ENCODE data around the gene ZNF488. TPM values are rescaled to one million over a fixed set of nuclear protein-coding genes. Genes with fewer than 3 reads are reported as not detected.
A peak's percentile ranks its signal among the peaks of the same experiment; 100 is the strongest.

Gene ZNF488
- total RNA-seq, 2 experiments from 2014 or later: not detected

- no peak overlapping the region for H3K27ac Mint-ChIP-seq
- DNase-seq: no peak
- H3K36me3 Mint-ChIP-seq (ENCODE audit: low read depth): no peaks in the 10 kb centered on the region
- H3K27me3 Mint-ChIP-seq (ENCODE audit: low read depth): no peaks in the 10 kb centered on the region
- H3K4me3 Mint-ChIP-seq: no peak overlapping the region
- ChIA-PET CTCF (no interaction called here), POLR2A (no interaction called here)
- peaks cover 2% of the 10 kb centered on the region for H3K4me1 Mint-ChIP-seq (ENCODE audit: low read depth)
- ATAC-seq: no peak
- no peaks in the 10 kb centered on the region for H3K9me3 Mint-ChIP-seq (ENCODE audit: insufficient read depth)
These were observed 16.4 kb downstream of the ZNF488 start for GRCh38 chr10:47367646-47368045.

DNA sequence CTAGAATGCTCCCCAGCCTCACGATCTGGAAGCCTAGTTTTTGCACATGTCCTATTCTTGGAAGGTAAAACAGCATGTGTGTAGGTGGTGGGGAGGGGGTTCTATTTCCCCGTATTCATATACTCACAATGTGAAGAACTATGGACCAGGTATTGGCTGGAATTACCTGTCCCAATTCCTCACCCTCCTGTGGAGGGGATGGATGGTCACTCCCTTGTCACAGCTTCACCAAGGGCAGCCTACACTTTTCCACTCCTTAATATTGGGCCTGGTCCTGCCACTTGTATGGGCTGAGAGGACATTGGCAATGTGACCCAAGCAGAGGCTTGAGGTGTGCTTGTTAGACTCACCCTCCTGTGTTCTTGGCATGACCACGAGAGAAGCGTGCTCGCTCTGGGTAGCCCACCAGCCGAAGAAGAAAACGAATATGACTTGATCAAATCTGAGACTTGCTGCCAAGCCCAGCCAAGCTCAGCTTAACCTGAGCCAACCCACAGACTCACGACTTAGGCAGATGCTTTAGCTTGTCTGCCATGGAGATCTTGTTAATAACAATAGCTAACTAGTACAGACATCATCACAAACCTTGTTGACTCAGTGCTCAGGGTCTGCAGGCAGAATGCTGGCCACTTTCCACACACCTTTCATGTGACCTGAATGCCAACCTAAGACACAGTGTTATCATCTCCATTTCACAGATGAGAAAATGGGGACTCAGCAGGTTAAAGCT lies 17.2 kb downstream of the ZNF488 start:
- Mint-ChIP-seq H3K27ac (no peak overlapping the region), H3K4me3 (no peak overlapping the region), H3K27me3 (ENCODE audit: low read depth) (no peaks in the 10 kb centered on the region), H3K4me1 (ENCODE audit: low read depth) (no peaks in the 10 kb centered on the region), H3K36me3 (ENCODE audit: low read depth) (no peaks in the 10 kb centered on the region), H3K9me3 (ENCODE audit: insufficient read depth) (no peaks in the 10 kb centered on the region)
- ATAC-seq: no peak
- ChIA-PET POLR2A (no interaction called here), CTCF (interaction anchor here (2.0 kb wide), 1 partner anchor 26 kb away, joined by 5 read pairs; no protein-coding TSS in a partner anchor)
- DNase-seq: no peak

GRCh38 chr10:47366181-47366631 lies 17.9 kb downstream of the ZNF488 start:
- ATAC-seq (no peak), DNase-seq (no peak)
- Mint-ChIP-seq H3K36me3 (ENCODE audit: low read depth) (no peaks in the 10 kb centered on the region), H3K4me3 (no peak overlapping the region), H3K4me1 (ENCODE audit: low read depth) (no peaks in the 10 kb centered on the region), H3K27ac (no peak overlapping the region), H3K27me3 (ENCODE audit: low read depth) (no peaks in the 10 kb centered on the region), H3K9me3 (ENCODE audit: insufficient read depth) (no peaks in the 10 kb centered on the region)
- POLR2A ChIA-PET: no interaction called here
- CTCF ChIA-PET: interaction anchor here (2.0 kb wide), 1 partner anchor 25 kb away, joined by 5 read pairs; no protein-coding TSS in a partner anchor

DNA sequence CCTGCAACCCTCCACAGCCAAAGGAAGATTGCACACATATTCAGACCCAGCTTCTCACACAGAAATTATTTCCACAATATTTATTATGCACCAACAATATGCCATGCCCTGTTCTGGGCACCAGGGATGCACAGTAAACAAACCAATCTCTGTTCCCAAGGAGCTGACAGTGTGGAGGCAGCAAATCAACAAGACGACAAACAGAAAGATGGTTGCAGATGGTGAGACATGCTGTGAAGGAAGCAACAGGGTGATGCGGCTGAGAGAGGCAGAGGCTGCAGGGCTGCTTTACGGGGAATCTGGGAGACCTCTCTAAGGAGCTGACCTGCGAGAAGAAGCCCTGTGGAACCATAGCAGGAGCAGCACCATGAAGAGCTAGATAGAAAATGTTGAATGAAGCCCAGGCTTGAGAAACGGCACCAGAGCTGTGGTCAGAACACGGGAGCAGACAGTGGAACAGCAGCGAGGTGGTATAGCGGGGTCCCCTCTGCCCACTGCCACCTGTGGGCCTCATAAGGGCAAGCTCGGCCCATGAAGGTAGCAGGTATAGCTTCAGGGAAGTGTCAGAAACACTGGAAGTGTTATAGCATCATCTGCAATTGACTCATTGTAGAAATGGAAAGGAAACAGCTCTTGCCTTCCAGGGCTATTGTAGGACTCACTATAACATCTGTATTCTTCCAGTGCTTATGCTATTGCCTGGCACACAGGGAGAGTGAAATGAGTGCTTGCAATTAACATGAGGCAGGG lies 18.5 kb downstream of the ZNF488 start:
- CTCF ChIA-PET: interaction anchor here (0.6 to 2.0 kb wide), 2 partner anchors 12 to 25 kb away, joined by 3 to 5 read pairs; no protein-coding TSS in a partner anchor
- Mint-ChIP-seq H3K27ac (no peak overlapping the region), H3K4me1 (ENCODE audit: low read depth) (no peaks in the 10 kb centered on the region), H3K36me3 (ENCODE audit: low read depth) (no peaks in the 10 kb centered on the region), H3K4me3 (no peak overlapping the region), H3K9me3 (ENCODE audit: insufficient read depth) (no peaks in the 10 kb centered on the region), H3K27me3 (ENCODE audit: low read depth) (no peaks in the 10 kb centered on the region)
- ATAC-seq: no peak
- POLR2A ChIA-PET: no interaction called here
- DNase-seq: no peak

DNA sequence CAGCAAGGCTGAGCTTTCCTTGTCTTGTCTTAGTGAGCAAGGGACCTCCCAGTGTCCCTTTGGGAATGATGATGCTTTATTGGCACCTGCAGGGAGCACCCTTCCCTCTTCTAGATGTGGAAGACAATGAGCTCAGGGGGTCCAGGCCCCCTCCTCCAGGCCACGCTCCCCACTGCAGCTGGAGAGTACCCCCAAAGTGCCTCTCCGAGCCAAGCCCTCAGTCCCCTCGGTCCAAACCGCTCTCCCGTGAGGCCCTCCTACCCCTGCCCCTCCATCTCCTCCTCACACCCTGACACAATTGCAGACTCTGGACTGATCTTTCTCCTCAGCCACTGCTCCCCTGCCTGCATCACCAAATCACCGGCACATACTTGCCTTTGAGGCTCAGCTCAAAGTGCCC lies 19.2 kb downstream of the ZNF488 start:
- H3K4me1 Mint-ChIP-seq (ENCODE audit: low read depth): no peaks in the 10 kb centered on the region
- DNase-seq: no peak
- H3K36me3 Mint-ChIP-seq (ENCODE audit: low read depth): no peaks in the 10 kb centered on the region
- POLR2A ChIA-PET: no interaction called here
- H3K27ac Mint-ChIP-seq: no peak overlapping the region
- no peak overlapping the region for H3K4me3 Mint-ChIP-seq
- no peaks in the 10 kb centered on the region for H3K27me3 Mint-ChIP-seq (ENCODE audit: low read depth)
- CTCF ChIA-PET: interaction anchor here (2.0 kb wide), 1 partner anchor 24 kb away, joined by 5 read pairs; no protein-coding TSS in a partner anchor
- ATAC-seq: no peak
- H3K9me3 Mint-ChIP-seq (ENCODE audit: insufficient read depth): no peaks in the 10 kb centered on the region

DNA sequence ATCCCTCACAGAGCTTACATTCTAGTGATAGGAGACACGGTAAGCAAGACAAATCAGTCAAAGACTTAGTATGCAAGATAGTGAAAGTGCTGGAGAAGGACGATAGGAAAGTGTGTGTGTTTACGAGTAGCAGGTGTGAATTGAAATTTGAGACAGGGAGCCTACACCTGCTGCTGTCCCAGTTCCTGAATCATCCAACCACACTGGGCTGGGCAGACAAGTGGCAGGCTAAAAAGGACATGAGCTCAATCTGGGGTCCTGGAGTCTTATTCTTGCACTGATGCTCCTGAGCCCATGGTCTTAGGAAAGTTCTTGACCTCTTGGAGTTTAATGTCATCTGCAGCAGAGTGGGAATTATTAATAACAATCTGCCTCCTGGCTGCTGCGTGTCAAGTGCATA lies 19.7 kb downstream of the ZNF488 start:
- POLR2A ChIA-PET: no interaction called here
- CTCF ChIA-PET: no interaction called here
- no peak for ATAC-seq
- DNase-seq: no peak
- Mint-ChIP-seq H3K36me3 (ENCODE audit: low read depth) (no peaks in the 10 kb centered on the region), H3K27ac (no peak overlapping the region), H3K9me3 (ENCODE audit: insufficient read depth) (no peaks in the 10 kb centered on the region), H3K4me3 (no peak overlapping the region), H3K27me3 (ENCODE audit: low read depth) (no peaks in the 10 kb centered on the region), H3K4me1 (ENCODE audit: low read depth) (no peaks in the 10 kb centered on the region)

DNA sequence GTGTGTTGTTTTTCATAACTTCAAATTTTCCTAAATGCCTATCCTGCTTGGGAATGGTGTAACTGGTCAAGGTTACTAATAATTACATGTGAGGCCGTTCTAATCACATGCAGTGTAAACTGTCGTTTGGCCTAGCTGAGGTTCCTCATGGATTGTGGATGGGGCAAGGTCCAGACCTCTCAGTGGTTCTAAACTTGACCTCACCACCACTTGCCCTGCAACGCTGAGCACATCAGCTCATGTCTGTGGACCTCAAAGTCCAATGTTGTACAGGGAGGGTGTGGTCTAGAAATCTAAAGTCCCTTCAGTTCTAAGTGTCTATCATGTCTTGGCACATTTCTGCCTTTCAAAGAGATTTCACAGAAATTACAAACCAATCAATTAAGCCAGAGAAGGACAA lies 20.3 kb downstream of the ZNF488 start:
- Mint-ChIP-seq H3K27ac (no peak overlapping the region), H3K36me3 (ENCODE audit: low read depth) (no peaks in the 10 kb centered on the region), H3K4me1 (ENCODE audit: low read depth) (no peaks in the 10 kb centered on the region), H3K4me3 (no peak overlapping the region), H3K27me3 (ENCODE audit: low read depth) (no peaks in the 10 kb centered on the region), H3K9me3 (ENCODE audit: insufficient read depth) (no peaks in the 10 kb centered on the region)
- no peak for DNase-seq
- no peak for ATAC-seq
- ChIA-PET POLR2A (no interaction called here), CTCF (no interaction called here)

- Mint-ChIP-seq H3K36me3 (ENCODE audit: low read depth) (no peaks in the 10 kb centered on the region), H3K4me1 (ENCODE audit: low read depth) (no peaks in the 10 kb centered on the region), H3K9me3 (ENCODE audit: insufficient read depth) (no peaks in the 10 kb centered on the region), H3K27ac (no peak overlapping the region), H3K27me3 (ENCODE audit: low read depth) (no peaks in the 10 kb centered on the region), H3K4me3 (no peak overlapping the region)
- DNase-seq (no peak), ATAC-seq (no peak)
- CTCF ChIA-PET: interaction anchor here (0.7 to 1.8 kb wide), 7 partner anchors 8 to 315 kb away, joined by 3 to 6 read pairs (median 4); partner anchors contain the start of gene RBP3
- POLR2A ChIA-PET: no interaction called here
These were observed 21.9 kb downstream of the ZNF488 start for GRCh38 chr10:47362199-47362598.

GRCh38 chr10:47361293-47361692 lies 22.8 kb downstream of the ZNF488 start:
- ATAC-seq (no peak), DNase-seq (peak; percentile 41)
- H3K4me1 Mint-ChIP-seq (ENCODE audit: low read depth): no peaks in the 10 kb centered on the region
- no peaks in the 10 kb centered on the region for H3K36me3 Mint-ChIP-seq (ENCODE audit: low read depth)
- H3K4me3 Mint-ChIP-seq: no peak overlapping the region
- no peak overlapping the region for H3K27ac Mint-ChIP-seq
- POLR2A ChIA-PET: no interaction called here
- no peaks in the 10 kb centered on the region for H3K9me3 Mint-ChIP-seq (ENCODE audit: insufficient read depth)
- CTCF ChIA-PET: interaction anchor here (0.7 to 1.8 kb wide), 6 partner anchors 8 to 314 kb away, joined by 3 to 5 read pairs (median 4); partner anchors contain the start of gene RBP3
- H3K27me3 Mint-ChIP-seq (ENCODE audit: low read depth): no peaks in the 10 kb centered on the region

GRCh38 chr10:47360419-47361040 lies 23.6 kb downstream of the ZNF488 start:
- no peak for ATAC-seq
- no peak overlapping the region for H3K27ac Mint-ChIP-seq
- H3K4me3 Mint-ChIP-seq: no peak overlapping the region
- ChIA-PET CTCF (interaction anchor here (1.7 kb wide), 1 partner anchor 13 kb away, joined by 4 read pairs; no protein-coding TSS in a partner anchor), POLR2A (no interaction called here)
- H3K27me3 Mint-ChIP-seq (ENCODE audit: low read depth): no peaks in the 10 kb centered on the region
- H3K36me3 Mint-ChIP-seq (ENCODE audit: low read depth): no peaks in the 10 kb centered on the region
- no peak for DNase-seq
- H3K9me3 Mint-ChIP-seq (ENCODE audit: insufficient read depth): no peaks in the 10 kb centered on the region
- H3K4me1 Mint-ChIP-seq (ENCODE audit: low read depth): no peaks in the 10 kb centered on the region

GRCh38 chr10:47359626-47360418 lies 24.3 kb downstream of the ZNF488 start:
- Mint-ChIP-seq H3K36me3 (ENCODE audit: low read depth) (no peaks in the 10 kb centered on the region), H3K4me3 (no peak overlapping the region), H3K27ac (no peak overlapping the region), H3K9me3 (ENCODE audit: insufficient read depth) (no peaks in the 10 kb centered on the region), H3K4me1 (ENCODE audit: low read depth) (no peaks in the 10 kb centered on the region), H3K27me3 (ENCODE audit: low read depth) (no peaks in the 10 kb centered on the region)
- ATAC-seq (no peak), DNase-seq (no peak)
- CTCF ChIA-PET: interaction anchor here (1.0 to 1.7 kb wide), 2 partner anchors 12 to 312 kb away, joined by 3 to 4 read pairs; no protein-coding TSS in a partner anchor
- POLR2A ChIA-PET: no interaction called here

Data from activated CD8-positive, alpha-beta T cell treated with anti-CD3 and anti-CD28 coated beads, Interleukin-2, amount 10 ng/mL, durations not matched to agents 7 days and 5 days (primary cell).